Measurements from ENCODE around the gene KCTD14. TPM values are rescaled to one million over a fixed set of nuclear protein-coding genes. Genes with fewer than 3 reads are reported as not detected.
"Not testable (repeated sequence)": the region's sequence is repeated elsewhere in the genome, so short reads cannot be mapped to it uniquely, and the experiment has no call there.

The KCTD14 gene
- total RNA-seq, 1 donor from 2014 or later = 4.0 TPM

- no peak for ATAC-seq
- intact Hi-C loops (cut with DNase I) = no loop called here
Observed at GRCh38 chr11:78050964-78051831, 28.1 kb upstream of the KCTD14 start.

GRCh38 chr11:78049348-78049747 lies 26.3 kb upstream of the KCTD14 start:
- ATAC-seq = no peak
- DNase-seq (ENCODE audit: low spot score) = no peak
- intact Hi-C loops (cut with DNase I) = loop anchor here (10.0 kb wide), 1 partner anchor 55 kb away; the partner anchor contains the start of gene INTS4

More at GRCh38 chr11:78050964-78051831, 28.1 kb upstream of the KCTD14 start:
- DNase-seq (ENCODE audit: low spot score) = no peak

DNA sequence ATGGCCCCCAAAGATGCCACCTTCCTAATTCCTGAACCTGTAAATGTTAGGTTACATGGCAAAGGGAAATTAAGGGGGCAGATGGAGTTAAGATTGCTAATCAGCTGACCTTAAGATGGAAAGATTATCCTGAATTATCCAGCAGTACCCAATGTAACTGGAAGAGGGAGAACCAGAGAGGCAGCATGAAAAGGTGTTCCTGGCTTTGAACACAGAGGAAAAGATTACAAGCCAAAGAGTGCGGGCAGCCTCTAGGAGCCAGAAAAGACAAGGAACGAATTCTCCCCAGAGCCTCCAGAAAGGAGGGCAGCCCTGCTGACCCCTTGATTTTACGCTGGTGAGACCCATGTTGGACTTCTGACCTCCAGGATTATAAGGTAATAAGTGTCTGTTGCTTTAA lies 25.5 kb upstream of the KCTD14 start:
- intact Hi-C loops (cut with DNase I) = loop anchor here (10.0 kb wide), 1 partner anchor 54 kb away; the partner anchor contains the start of gene INTS4
- no peak for ATAC-seq
- no peak for DNase-seq (ENCODE audit: low spot score)

GRCh38 chr11:78046486-78046854 lies 23.4 kb upstream of the KCTD14 start:
- intact Hi-C loops (cut with DNase I) = loop anchor here (10.0 kb wide), 1 partner anchor 52 kb away; the partner anchor contains the start of gene INTS4
- no peak for DNase-seq (ENCODE audit: low spot score)
- no peak for ATAC-seq

DNA sequence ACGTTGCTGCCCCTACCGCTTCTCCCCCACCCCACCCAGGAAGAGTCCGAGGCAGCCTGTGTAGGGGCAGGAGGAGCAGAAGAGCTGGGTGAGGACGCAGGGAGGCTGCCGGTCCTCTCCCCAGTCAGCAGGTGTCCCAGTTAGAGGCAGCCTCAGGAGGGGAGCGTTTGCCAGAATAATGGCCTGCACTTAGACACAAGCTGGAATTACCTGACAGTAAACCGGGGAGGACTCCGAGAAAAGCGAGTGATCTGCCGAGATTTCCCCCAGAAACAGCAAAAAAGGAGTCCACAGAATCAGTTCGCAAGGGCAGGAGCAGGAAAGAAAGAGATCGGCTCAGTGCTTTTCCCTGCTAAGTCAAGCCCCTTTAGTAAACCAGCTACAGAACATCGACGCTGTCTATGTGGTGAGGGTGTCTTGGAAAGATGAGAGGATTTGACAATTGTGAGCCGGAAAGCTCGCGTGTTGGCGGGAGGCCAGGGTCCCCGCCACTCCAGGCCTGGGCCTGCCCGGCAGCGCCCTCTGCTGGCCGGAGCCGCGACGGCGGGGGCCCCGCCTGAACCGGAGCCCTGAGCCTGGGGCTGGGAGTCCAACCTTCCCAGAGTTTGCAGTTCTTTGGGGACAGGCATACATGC lies 22.9 kb upstream of the KCTD14 start:
- ATAC-seq = peak; percentile 92
- intact Hi-C loops (cut with DNase I) = loop anchor here (10.0 kb wide), 1 partner anchor 51 kb away; the partner anchor contains the start of gene INTS4
- DNase-seq (ENCODE audit: low spot score) = peak; percentile 90

DNA sequence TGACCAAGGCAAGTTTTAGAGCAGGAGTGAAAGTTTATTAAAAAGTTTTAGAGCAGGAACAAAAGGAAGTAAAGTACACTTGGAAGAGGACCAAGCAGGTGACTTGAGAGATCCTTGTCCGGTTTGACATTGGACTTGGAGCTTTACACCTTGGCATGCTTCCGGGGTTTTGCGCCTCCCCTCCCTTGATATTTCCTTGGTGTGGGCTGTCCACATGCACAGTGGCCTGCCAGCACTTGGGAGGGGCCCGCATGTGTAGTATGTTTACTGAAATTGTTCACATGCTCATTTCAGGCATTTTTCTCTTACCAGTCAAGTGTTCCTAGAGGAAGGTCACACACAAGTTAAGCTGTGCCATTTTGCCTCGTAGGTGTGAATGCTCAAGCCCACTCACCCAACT lies 21.6 kb upstream of the KCTD14 start:
- intact Hi-C loops (cut with DNase I) = loop anchor here (10.0 kb wide), 1 partner anchor 50 kb away; the partner anchor contains the start of gene INTS4
- no peak for ATAC-seq
- DNase-seq (ENCODE audit: low spot score) = no peak

DNA sequence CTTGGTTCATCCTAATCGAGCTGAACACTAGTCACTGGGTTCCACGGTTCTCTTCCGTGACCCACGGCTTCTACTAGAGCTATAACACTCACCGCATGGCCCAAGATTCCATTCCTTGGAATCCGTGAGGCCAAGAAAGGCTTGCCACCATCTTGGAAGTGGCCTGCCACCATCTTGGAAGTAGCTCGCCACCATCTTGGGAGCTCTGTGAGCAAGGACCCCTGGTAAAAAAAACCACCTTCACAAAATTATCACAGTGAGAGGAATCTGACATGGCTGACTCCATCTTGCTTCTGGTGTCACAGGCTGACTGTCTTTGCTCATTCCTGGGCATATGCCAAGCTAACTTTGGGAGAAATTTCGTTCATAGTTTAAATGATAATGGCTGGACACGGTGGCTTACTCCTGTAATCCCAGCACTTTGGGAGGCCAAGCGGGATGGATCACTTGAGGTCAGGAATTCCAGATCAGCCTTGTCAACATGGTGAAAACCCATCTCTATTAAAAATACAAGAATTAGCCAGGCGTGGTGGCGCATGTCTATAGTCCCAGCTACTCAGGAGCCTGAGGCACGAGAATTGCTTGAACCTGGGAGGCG lies 18.9 kb upstream of the KCTD14 start:
- intact Hi-C loops (cut with DNase I) = loop anchor here (10.0 kb wide), 1 partner anchor 47 kb away; the partner anchor contains the start of gene INTS4
- DNase-seq (ENCODE audit: low spot score) (no peak), ATAC-seq (no peak)

DNA sequence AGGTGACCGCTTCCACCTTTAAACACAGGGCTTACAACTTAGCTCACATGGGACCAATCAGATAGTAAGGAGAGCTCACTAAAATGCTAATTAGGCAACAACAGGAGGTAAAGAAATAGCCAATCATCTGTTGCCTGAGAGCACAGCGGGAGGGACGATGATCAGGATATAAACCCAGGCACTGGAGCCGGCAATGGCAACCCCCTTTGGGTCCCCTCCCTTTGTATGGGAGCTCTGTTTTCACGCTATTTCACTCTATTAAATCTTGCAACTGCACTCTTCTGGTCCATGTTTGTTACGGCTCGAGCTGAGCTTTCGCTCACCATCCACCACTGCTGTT lies 18.3 kb upstream of the KCTD14 start:
- not testable (repeated sequence) for ATAC-seq; DNase-seq (ENCODE audit: low spot score)
- intact Hi-C loops (cut with DNase I) = loop anchor here (10.0 kb wide), 1 partner anchor 47 kb away; the partner anchor contains the start of gene INTS4

DNA sequence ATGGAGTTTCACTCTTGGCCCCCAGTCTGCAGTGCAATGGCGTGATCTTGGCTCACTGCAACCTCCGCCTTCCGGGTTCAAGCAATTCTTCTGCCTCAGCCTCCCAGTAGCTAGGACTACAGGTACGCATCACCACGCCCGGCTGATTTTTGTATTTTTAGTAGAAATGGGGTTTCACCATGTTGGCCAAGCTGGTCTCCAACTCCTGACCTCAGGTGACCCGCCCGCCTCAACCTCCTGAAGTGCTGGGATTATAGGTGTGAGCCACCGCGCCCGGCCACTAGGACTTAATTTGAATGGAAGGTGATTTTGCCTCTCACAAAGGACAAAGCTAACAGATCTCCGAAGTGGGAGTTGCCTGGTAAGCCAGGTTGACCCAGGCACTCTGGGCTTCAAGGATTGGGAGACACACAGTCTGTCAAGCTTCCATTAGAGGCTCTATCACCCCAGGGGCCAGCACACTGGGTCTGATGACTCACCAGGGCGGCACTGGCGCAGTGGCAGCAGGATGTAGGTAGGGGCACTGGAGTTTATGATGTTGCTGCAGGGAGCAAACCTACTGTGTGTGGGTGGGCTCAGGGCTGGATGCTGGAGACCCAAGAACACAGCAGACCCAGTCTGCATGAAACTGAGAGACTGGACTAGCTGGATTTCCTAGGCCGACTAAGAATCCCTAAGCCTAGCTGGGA lies 17.8 kb upstream of the KCTD14 start:
- DNase-seq (ENCODE audit: low spot score) (no peak), ATAC-seq (no peak)
- intact Hi-C loops (cut with DNase I) = loop anchor here (10.0 kb wide), 1 partner anchor 46 kb away; the partner anchor contains the start of gene INTS4

GRCh38 chr11:78039919-78040671 lies 17.0 kb upstream of the KCTD14 start:
- peak; percentile 73 for ATAC-seq
- intact Hi-C loops (cut with DNase I) = loop anchor here (10.0 kb wide), 1 partner anchor 45 kb away; the partner anchor contains the start of gene INTS4
- DNase-seq (ENCODE audit: low spot score) = peak; percentile 84

DNA sequence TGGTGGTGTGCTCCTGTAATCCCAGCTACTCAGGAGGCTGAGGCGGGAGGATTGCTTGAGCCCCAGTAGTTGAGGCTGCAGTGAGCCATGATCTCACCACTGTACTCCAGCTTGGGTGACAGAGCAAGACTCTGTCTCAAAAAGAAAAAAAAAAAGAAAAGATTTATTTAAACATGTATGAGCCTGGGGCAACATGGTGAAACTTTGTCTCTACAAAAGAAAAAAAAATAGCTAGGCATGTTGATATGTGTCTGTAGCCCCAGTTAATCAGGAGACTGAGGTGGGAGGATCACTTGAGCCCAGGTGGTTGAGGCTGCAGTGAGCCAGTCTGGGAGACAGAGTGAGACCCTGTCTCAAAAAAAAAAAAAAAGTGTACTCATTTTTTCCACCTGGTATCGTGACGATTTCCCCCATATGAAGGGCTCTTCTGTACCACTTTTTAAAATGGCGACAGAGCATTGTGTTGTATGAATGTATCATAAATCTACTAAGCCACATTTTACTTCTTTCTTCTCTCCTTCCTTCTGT lies 16.4 kb upstream of the KCTD14 start:
- intact Hi-C loops (cut with DNase I) = no loop called here
- no peak for ATAC-seq

DNA sequence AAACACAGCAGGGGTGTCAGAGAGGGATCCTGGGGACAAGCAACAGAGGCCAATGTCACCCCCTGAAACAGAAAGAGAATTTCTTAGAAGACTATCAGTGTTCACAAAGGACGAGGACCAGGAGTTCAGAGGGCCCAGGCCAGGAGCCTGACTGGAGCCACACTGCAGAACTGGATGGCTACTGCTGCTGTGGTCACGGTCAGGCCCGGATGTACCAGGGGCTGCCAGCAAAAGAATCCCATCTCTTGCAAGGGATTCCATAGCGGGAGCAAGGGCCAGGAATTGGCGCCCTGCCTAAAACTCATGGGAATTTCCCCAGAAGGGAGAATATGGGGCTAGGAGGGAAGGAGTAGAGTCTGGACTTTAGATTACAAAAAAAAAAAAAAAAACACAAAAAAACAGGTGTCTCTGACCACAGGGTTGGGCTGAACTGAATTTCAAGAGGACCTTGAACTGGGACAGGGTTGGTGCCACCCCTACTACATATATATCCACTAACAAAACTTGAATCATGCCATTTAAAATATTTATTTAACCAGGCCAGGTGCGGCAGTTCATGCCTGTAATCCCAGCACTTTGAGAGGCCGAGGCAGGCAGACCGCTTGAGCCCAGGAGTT lies 15.7 kb upstream of the KCTD14 start:
- intact Hi-C loops (cut with DNase I) = no loop called here
- DNase-seq (ENCODE audit: low spot score) = peak; percentile 65
- ATAC-seq = no peak

More for the DNA sequence above, 16.4 kb upstream of the KCTD14 start:
- no peak for DNase-seq (ENCODE audit: low spot score)

DNA sequence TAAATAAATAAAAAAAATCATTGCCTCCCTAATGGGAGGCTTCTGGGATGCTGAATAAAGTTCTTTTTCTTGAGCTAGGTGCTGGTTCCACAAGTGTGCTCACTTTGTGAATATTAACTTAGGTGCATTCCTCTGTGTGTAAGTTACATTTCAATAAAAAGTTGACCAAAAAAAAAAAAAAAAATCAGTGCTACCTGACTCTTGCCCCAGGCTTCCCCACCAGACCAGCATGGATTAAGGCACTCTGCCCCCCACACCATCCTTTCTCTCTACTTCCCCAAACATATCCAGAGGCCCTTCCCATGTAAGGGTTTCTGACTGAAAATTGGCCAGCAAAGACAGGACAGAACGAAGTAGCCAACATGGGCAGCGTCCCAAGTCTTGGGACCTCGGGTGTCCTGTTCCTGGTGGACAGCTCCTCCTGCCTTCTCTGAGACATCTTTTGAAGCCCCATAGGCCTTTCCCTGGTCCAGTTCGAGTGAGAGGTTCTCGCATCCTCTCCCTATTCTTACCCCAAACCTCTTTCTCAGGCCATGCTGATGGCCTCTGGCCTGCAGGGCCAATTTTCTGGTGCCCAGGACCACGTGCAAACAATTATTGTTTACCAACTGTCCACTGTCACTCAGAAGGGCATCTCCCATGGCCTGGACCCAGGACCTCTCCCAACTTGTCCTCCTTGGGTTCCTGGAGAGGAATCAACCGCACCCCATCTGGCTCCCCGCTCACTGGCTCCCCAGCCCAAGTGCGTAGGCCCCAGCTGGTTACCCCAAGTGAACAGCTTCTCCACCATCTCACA lies 14.9 kb upstream of the KCTD14 start:
- ATAC-seq (no peak), DNase-seq (ENCODE audit: low spot score) (no peak)
- intact Hi-C loops (cut with DNase I) = no loop called here

DNA sequence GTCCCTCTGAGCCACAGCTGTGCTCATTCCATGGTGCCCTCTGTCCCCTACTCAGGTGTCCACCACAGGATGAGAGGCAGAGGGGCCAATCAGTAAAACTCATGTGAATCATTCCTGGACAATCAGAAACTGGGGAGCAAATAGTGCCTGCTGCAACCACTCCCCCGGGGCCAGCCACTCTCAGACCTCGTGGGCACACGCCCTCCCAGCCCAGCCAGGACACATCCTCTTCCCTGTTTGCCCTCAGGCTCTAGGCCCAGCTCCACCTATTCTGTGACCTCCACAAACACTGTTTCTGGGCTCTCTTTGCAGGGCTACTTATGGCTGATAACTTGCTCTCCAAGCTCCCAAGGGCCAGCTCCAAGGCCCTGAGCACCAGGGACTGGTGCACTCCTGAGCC lies 14.0 kb upstream of the KCTD14 start:
- no peak for DNase-seq (ENCODE audit: low spot score)
- intact Hi-C loops (cut with DNase I) = no loop called here
- no peak for ATAC-seq

DNA sequence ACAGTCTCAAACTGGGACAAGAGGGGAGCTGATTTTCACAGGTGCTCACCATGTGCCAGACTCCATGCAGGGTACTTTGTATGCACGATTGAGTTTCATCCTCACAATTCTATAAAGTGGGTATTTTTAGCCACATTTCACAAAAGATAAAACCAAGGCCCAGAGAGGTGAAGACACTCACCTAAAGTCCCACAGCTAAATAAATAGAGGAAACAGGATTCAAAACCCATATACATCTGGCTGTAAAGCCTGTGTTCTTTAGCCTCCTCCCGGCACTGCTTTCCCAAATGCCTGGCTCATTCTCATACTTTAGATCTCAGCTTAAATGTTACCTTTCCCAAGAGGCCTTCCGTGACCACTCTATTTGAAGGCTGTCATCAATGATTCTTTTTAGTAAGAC lies 13.2 kb upstream of the KCTD14 start:
- no peak for DNase-seq (ENCODE audit: low spot score)
- intact Hi-C loops (cut with DNase I) = no loop called here
- ATAC-seq = no peak

DNA sequence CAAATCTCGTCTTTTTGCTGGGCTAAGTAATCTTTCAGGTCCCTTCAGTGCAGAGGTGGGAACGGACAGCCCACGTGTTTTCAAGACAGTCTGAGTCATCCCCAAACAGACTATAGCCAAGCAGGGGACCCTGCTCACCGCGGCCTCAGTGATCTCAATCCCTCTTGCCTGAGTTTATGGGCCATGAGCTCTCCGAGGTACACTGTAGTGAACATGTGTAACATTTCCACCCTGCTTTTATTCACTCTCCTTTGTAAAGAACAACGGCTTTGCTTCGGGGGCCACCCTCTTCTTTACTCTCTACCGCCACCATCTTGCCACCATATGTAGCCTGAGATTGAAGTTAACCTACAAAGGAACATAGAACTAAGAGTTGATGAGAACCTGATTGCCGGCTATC lies 11.5 kb upstream of the KCTD14 start:
- no peak for DNase-seq (ENCODE audit: low spot score)
- intact Hi-C loops (cut with DNase I) = no loop called here
- ATAC-seq = no peak

- no peak for DNase-seq (ENCODE audit: low spot score)
- intact Hi-C loops (cut with DNase I) = no loop called here
- ATAC-seq = no peak
Observed at GRCh38 chr11:78033040-78033439, 10.0 kb upstream of the KCTD14 start.

Measured in sciatic nerve (tissue), 2 donors.